Fibroblast of the aortic adventitia (primary cell): ENCODE measurements around the gene APOBR. TPM values are rescaled to one million over a fixed set of nuclear protein-coding genes. Genes with fewer than 3 reads are reported as not detected.
"Not testable (repeated sequence)": the region's sequence is repeated elsewhere in the genome, so short reads cannot be mapped to it uniquely, and the experiment has no call there.

Experiments
- DNase-seq: peaks from one replicate; pipeline ENCODE4 v3.0.0-alpha.2; 2010; ENCODE audit warnings: low read depth
- H3K4me3 ChIP-seq: 2 replicates; pipeline ENCODE4 v1.5.1; 2011; ENCODE audit warnings: low read depth, mild to moderate bottlenecking, control low read depth, low read length, moderate library complexity
- total RNA-seq: library from RNA; depleted of rRNA; stranded (reverse); fragments of >200 nt; gene quantifications from 2 replicates; pipeline ENCODE4 v1.2.3, GENCODE V29; 2012; ENCODE audit warnings: low replicate concordance
- TF ChIP-seq, protein P1 (sequence below): IDR thresholded peaks from 2 replicates; pipeline ENCODE4 v1.5.1; 2011; ENCODE audit warnings: mild to moderate bottlenecking, low read length, control low read depth, inconsistent platforms; ENCODE audit not compliant: insufficient read depth

APOBR gene
- total RNA-seq, 1 donor = not detected

GRCh38 chr16:28524681-28525171, 30.3 kb downstream of the APOBR start:
- H3K4me3 ChIP-seq = no peak overlapping the region
- no peak for DNase-seq
- TF ChIP-seq, protein P1, sequence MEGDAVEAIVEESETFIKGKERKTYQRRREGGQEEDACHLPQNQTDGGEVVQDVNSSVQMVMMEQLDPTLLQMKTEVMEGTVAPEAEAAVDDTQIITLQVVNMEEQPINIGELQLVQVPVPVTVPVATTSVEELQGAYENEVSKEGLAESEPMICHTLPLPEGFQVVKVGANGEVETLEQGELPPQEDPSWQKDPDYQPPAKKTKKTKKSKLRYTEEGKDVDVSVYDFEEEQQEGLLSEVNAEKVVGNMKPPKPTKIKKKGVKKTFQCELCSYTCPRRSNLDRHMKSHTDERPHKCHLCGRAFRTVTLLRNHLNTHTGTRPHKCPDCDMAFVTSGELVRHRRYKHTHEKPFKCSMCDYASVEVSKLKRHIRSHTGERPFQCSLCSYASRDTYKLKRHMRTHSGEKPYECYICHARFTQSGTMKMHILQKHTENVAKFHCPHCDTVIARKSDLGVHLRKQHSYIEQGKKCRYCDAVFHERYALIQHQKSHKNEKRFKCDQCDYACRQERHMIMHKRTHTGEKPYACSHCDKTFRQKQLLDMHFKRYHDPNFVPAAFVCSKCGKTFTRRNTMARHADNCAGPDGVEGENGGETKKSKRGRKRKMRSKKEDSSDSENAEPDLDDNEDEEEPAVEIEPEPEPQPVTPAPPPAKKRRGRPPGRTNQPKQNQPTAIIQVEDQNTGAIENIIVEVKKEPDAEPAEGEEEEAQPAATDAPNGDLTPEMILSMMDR = no peak

GRCh38 chr16:28526201-28527099, 32.0 kb downstream of the APOBR start:
- no peak for DNase-seq
- no peak overlapping the region for H3K4me3 ChIP-seq
- TF ChIP-seq, protein P1 = no peak

- not testable (repeated sequence) for DNase-seq
These were observed 32.8 kb downstream of the APOBR start for GRCh38 chr16:28527100-28527785.

DNA sequence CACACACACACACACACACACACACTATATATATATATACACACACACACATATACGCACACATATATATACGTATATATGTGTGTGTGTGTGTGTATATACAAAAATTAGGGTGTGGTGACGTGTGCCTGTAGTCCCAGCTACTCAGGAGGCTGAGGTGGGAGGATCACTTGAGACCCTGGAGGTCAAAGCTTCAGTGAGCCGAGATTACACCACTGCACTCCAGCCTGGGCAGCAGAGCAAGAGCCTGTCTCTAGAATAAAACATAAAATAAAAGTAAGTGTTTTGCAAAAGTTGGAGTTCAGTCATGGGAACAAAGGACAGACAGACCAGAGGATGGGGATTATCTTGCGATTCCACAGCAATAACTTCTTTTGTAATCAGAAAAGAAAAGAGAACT, 33.5 kb downstream of the APOBR start:
- H3K4me3 ChIP-seq = no peak overlapping the region
- TF ChIP-seq, protein P1 = no peak
- DNase-seq = no peak

More at GRCh38 chr16:28527100-28527785, 32.8 kb downstream of the APOBR start:
- not testable (repeated sequence) for H3K4me3 ChIP-seq

- H3K4me3 ChIP-seq = no peak overlapping the region
- TF ChIP-seq, protein P1 = no peak
- DNase-seq = no peak
These were observed 34.0 kb downstream of the APOBR start for GRCh38 chr16:28528463-28528867.

DNA sequence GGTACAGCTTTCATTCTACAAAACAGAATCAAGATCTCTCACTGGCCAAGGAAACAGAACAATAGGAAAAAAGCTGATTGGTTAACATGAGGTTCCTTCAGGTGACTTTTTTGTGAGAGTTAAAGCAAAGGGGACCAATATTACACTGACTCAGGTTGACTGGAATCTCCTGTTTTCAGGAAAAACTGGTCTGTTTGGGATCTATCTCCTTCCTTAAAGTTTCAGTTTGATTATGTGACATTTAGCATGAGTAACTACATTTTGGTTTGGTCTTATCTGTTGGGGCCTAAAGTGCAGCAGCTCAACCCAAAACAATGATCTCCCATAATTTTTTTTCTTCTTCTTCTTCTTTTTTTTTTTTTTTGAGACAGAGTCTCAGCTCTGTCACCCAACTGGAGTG, 34.7 kb downstream of the APOBR start:
- no peak overlapping the region for H3K4me3 ChIP-seq
- no peak for DNase-seq
- TF ChIP-seq, protein P1 = no peak
